Vagina (tissue), 2 donors: ENCODE data around the gene PSD2.

Experiments used
- CTCF ChIP-seq, 3 experiments: fragments of 450-650 bp in 2 of 3; fragments of 200-600 bp in 1 of 3; sonication (generic) in 1 of 3; IDR thresholded peaks; one replicate each; pipeline ENCODE4 v1.5.1; 2017 to 2019; ENCODE audit warnings: antibody characterized with exemption in 3 of 3, mild to moderate bottlenecking in 2 of 3, moderate library complexity in 2 of 3
- POLR2A ChIP-seq, 2 donors: fragments of 450-650 bp; IDR thresholded peaks; one replicate each; pipeline ENCODE4 v1.6.1; 2017; ENCODE audit warnings: antibody characterized with exemption in 2 of 2, mild to moderate bottlenecking in 2 of 2, moderate library complexity in 2 of 2
- POLR2AphosphoS5 ChIP-seq, 2 donors: sonication (generic); formaldehyde crosslinking; IDR thresholded peaks; one replicate each; pipeline ENCODE4 v1.9.0; 2017; ENCODE audit warnings: antibody characterized with exemption in 2 of 2, mild to moderate bottlenecking in 2 of 2, low read depth in 1 of 2; ENCODE audit not compliant: insufficient read depth in 1 of 2

GRCh38 chr5:139835656-139836055, 40.0 kb downstream of the PSD2 start:
- TF ChIP-seq CTCF (IDR thresholded peaks at IDR 0.05) (no peak), POLR2A (IDR thresholded peaks at IDR 0.05) (no peak), POLR2AphosphoS5 (IDR thresholded peaks at IDR 0.05; ENCODE audit: insufficient read depth in 1 of 2, low read depth in 1 of 2) (no peak)
